NCI-H1105 treated with DMSO at 0.1 percent for 48 hours (cell line): Measurements from ENCODE around the gene USH2A.

Source experiments
- DNase-seq: peaks from one replicate; lab custom pipeline; 2025; lab: John Stamatoyannopoulos, UW

The USH2A gene

DNA sequence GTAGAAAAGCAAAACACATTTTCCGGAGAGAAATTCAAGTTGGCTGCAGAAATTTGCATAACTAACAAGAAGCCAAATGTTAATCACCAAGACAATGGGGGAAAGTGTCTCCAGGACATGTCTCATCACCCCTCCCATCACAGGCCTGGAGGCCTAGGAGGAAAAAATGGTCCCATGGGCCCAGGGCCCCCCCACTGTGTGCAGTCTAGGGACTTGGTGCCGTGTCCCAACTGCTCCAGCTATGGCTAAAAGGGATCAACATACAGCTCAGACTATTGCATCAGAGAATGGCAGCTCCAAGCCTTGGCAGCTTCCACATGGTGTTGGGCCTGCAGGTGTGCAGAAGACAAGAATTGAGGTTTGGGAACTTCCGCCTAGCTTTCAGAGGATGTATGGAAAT is 138.2 kb downstream of the USH2A start:
- no peak for DNase-seq

DNA sequence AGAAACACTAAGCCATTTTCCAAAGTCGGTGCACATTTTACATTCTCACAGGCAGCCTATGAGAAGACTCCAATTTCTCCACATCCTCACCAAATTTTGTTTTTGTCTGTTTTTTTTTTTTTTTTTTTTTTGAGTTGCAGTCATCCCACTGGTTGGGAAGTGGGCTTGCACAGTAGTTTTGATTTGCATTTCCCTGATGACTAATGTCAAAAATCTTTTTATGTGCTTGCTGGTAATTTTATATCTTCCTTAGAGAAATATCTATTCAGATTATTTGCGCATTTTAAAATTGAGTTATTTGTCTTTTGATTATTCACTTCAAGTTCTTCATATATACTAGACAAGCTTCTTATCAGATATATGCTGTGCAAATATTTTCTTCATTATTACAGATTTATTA is 141.5 kb downstream of the USH2A start:
- no peak for DNase-seq

DNA sequence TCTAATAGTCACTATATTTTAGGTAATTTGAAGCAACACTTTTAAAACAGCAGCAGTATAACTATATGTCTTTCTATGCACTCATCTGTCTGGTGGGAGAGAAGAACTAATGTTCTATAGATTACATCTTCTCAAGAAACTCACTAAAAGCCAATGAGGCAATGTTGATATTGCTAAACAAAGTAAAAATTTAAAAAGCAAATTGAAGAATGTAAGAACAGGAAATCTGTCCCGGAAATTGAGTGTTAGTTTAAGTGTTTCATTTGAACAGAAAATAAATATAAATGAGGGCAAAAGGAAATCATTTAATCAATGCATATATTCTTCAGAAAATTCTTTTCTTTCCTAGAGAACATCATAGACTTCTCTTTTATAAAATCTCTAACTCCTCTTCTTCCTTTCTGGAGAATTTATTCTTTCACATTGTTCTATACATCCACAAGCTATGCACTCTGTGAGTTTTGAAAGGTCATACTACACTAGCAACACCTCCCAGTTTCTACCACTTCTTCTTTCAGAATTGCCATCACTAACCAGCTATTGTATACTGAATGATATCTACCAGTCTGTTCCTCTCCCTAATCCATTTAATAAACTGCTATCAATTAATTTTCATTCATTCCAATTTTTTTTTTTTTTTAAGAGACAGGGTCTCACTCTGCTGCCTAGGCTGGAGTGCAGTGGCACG is 153.0 kb downstream of the USH2A start:
- no peak for DNase-seq

DNA sequence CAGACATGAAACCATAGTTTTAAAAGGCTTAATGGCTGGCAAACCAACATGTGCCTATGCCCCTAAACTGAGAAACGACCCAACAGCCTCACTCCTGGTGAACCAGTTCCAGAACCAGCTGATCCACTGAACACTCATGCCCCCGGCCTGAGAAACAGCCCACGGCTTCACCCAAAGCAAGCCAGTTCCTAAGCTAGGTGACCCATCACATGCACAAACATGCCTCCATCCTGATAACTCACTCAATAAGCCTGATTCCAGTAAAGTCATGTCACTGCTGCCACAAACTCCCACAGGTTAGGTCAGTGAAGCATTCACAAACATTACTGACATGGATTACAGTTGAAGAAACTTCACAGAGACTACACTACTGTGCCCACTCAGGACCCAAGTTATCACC is 161.6 kb downstream of the USH2A start:
- no peak for DNase-seq

DNA sequence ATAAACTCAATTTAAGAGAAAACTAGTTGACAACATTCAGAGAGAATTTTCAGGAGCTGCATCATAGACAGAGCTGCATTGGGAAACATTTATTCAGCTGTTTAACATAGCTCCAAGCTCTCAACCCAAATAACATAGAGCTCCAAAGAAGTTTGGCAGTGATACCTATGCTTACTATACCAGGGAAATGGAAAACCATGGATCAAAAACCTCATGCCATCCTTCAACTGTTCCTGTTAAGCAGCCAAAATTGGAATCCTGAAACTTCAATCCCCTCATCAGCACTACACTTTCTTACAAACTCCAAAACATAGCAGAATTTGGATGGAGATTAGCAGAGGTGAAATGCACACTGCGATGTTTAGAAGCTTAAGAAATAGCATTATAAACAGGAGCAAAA is 164.4 kb downstream of the USH2A start:
- no peak for DNase-seq

DNA sequence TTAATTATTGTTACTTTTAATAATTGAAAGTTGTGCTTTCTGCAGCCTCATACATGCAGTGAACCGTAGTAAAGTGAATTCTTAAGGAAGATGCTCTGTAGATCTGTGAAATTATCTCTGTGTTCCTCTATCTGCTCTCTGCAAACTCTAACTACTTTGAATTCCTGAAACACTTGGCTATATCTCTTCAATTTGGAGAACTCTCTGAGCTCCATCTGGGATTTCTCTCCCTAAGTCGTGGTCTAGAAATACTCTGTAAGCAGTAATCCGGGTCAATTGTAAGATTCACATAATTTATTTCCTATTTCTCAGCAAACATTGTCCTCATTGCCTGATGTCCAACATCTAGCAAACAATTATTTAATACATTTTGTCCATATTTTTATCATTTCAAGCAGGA is 164.9 kb downstream of the USH2A start:
- no peak for DNase-seq

DNA sequence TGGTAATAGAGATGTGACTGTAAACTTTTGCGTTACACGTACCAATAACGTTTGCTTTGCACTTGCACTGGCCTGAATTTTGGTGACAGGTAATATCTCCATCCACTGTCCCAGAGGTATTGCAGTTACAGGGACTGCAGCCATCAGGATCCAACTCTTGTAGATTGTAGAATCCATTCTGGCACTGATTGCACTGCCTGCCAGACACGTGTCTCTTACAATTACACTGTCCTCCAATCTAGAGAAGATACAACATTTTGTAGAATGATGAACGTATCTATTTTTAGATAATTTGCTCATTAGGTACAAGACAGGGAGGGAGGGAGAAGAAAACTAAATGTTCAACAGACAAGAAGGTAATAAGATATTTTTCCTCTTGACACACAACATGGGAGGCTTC is 172.4 kb downstream of the USH2A start:
- no peak for DNase-seq

DNA sequence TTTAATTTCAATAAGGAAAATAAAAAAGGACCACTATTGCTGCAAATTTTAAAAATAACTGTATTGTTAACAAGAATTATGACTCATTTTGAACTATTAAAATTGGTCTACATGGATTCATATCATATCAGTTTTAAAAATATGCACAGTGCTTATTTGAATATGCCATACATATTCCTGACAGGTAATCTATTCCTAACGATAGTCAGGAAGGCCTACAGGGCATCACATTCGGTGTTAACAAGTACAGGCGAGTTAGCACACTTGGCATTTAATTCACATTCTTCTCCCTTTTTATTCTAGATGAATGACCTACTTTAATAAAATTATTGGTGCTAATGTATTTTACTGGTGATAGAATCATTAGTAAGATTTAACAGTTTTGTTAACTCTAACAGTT is 174.6 kb downstream of the USH2A start:
- no peak for DNase-seq

DNA sequence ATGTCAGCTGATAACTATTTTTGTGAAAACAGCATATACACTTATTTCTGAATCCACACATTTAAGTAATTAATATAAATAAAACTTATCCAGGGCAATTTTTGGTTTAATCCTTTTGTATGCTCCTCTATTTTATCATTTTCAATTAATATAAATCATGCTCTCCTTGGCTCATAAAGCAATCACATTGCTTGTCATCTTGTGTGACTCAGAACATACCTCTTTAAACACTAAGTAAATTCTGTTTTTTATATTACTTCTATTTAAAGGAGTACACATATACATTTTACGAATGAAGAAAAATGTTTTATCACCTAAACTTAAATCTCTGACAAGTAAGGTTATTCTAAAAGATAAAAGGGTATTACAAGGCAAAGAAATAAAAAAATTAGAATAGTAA is 175.3 kb downstream of the USH2A start:
- DNase-seq: no peak

DNA sequence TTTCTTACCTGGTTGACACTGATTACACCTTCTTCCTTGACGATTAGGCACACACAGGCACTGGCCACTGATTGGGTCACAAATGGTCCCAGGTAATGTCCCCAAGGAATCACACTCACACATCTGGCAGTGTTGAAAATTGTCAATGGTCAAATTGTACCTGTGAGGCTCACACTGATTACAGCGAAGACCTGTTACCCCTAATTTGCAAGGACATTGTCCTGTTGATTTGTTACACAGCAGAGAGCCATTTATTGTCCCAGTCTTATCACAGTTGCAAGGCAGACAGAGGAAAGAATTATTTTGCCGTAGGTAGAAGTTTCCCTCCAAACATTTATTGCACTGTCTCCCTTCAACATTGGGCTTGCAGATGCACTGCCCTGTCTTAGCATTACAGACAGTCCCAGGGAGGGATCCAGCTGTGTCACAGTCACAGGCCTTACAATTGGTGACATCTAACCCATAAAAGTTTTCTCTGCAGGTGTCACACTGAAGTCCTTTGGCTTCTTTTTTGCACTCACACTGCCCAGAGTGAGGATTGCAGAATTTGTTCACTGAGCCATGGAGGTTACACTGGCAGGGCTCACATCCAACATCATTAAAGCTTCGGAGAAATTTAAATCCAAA is 176.6 kb downstream of the USH2A start:
- no peak for DNase-seq

DNA sequence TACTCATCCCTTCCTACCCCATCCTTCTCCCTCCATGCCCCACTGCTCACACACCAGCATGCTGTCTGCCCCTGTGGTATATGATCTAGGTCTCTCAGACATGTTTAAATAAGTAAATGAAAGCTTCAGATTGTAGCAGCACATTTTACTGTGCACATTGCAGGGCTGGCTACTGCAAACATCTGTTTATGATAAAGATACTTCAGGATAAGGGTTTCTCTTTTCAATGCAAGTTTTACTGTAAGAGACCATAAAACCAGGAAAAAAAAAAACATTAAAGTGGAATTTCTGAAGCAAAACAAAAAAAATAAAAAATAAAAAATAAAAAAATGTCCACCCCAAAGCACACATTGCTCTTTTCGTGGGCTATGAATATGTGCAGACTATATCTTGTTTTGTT is 184.4 kb downstream of the USH2A start:
- DNase-seq: no peak

DNA sequence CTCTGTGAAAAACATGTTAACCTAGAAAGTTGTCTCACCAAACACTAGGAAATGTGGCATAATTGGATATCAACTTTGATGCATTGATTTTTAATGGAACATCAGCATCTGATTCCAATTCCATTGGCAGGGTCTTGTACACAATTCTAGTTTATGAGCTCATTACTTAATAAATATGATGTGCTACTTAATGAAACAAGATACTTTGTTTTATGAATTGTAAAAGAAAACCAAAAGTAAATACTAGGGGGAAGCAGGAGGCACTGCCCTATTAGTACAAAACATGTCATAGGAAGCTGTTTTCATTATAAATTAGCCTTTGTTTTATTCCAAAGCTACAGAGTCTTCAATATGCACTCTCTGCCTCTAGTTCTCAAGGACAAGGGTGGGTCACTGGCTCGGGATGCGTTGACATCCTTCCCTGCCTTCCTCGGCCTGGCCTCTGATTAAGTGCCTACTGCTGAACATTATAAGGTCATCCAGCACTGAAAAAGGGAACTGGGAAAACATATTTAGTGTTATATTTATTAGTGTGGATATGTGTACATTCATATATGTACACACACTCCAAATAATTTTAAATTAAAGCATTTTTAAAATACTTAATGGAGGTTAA is 185.2 kb downstream of the USH2A start:
- no peak for DNase-seq

DNA sequence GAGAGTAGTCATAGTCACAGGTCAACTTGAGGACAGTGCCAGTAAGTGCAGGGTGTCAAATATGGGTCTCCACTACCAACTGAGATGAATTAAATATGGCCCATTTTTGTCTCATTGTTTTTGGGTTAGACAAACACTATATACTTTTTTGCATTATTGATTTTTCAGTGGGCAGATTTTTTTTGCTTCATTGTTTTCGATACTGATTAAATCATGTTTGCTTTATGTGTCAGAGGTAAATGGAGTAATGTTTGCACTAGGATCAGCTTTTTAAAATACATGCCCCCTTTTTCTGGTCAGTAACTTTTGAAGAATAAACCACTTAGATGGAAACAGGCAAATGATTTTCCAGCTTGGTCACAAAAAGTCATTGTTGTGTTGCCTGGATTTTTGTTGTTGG is 199.0 kb downstream of the USH2A start:
- DNase-seq: no peak

DNA sequence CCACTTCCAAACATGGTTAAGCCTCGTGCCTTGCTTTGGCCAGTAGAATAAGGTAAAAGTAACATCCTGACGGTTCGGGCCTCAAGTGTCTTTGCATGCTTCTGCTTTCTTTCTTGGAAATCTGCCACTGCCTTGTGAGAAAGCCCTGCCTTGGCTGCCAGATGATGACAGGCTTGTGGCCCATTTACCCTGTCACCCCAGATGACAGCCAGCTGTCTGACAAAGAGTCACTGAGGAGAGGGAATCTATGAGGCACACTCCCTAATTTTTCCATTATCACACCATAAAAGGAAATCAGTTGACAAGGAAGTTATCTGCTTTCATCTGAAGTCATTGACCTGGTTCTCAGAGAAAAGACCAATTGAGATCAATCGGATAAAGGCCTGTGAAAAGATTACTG is 199.8 kb downstream of the USH2A start:
- peak; percentile 11 for DNase-seq

DNA sequence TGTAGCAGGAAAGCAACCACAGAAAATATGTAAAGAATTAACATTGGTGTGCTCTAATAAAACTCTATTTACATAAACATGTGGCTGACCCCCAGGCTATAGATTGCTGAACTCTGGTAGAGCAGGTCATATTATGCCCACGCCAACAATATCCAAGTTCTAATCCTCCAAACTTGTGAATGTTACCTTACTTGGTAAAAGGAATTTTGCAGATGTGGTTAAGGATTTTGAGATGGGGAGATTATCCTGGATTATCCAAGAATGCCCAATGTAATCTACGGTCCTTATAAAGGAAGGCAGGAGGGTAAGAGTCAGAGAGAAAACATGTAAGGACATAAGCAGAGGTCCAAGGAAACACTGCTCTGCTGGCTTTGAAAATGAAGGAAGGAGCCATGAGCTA is 201.0 kb downstream of the USH2A start:
- DNase-seq: no peak

DNA sequence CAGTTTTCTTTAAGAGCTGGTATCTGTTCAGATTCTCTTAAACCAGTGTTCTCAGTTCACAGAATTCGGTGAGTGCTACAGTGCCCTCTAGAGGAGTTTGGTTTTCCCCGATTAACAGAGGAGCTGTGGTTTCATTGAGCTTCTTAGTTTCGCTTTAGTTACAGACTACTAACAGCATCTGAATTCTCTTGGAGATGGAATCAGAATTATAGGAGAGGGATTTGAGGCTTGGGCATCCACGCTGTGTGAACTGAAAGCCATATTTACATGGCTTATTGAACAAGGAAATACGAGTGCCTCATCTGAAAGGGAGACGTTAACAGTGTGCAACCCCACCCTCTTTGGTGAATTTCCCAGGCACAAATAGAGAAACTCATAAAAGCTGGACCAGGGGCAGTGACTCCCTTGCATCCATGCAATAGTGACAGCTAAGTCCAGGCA is 202.0 kb downstream of the USH2A start:
- peak; percentile 84 for DNase-seq

DNA sequence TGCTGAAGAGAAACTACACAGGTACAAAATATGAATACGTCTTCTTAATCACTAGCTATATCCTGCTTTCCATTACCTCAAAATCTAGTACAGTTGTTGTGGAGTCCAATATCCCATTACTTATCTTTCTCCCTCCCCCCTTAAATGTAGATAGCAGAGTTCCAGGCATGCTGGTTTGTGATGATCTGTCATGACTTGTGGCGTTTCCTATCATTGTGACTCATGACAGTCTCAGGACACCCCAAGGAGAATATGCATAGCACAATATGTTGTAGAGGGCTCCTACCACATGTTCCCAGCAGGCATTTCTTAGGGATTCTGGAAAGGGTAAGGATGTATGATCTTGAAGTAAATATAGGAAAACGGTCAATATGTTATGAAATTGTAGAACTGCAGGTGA is 206.9 kb downstream of the USH2A start:
- DNase-seq: no peak

DNA sequence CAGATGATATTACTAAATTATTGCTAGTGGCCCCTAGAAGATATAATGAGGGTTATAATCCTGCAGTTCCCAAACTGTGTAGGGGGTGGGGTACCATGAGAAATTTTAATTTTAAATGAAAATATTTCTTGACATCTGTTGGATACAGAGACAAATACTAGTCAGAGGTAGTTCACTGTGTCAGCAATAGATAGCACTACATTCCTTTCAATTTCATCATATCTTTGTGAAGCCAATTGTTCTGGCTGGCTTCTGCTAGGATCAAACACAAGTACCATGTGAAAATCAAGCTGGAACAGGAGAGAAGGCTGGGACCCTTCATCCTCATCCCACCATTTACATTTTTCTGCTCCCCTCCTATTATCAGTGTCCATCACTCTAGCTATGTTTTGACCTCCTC is 208.1 kb downstream of the USH2A start:
- DNase-seq: no peak

DNA sequence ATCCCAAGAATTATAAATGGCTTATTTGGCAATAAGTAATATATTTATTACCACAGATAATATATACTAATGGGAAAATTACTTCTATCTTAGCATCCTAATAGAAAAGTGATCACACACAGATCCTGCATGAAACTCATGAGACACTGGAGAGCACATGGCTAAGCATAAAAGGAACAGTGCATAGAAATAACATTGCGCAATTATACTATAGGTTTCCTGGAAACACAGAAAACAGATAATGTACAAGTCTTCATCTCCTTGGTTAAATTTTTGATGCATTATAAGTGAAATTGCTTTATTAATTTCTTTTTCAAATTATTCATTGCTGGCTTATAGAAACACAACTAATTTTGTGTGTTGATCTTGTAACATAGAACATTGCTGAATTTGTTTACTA is 210.4 kb downstream of the USH2A start:
- DNase-seq: no peak

DNA sequence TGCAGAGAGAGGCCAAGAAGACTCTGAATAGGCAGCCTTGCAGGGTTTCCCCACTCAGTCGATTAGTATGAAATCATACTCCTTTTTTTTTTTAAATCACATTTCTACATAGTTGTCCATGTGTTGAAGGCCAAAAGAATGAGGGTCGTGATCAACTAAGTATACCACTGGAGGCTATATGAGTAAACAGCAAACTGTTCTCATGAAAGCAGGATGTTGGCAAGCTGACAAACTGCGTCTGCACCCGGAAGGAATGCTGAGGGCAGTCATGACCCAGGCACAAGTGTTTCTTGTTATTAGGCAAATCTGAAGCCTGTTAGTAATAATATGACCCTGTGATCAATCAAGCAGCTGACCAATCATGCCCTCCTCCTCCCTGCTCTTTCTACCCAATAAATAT is 213.2 kb downstream of the USH2A start:
- DNase-seq: no peak

DNA sequence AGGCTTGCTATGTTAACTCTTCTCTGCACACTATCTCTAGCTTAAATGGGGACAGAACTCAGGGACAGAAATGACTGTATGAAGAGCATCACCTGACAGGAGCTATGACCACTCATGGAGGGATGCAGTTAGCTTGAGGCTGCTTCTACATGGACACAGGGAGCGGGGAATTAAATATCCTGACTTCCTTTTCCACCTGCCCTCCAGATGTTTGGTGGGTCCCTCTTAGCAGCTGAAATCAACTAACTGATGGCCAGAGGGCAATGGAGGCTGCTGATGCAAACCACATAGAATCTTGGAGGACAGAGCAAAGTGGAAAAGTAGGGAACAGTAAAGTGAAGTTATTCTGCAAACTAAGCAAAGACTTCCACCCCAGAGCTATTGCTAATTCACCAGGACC is 214.1 kb downstream of the USH2A start:
- no peak for DNase-seq

DNA sequence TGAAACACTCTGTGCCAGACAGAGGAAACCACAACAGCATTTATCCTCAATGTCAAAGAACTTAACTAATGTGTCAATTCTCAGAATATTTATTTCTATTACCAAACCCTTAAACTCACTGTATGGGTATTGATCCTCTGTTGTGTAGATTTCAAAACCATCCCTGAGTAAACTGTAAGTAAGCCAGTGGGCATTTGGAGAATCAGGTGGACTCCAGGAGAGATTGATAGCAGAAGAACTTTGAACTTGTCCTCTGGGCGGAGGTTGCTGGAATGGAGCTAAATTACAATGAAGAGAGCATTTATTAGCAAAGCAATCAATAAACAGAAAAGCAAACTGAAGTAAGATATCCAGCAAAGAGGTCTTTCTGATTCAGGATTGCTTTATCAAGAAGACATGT is 216.1 kb downstream of the USH2A start:
- DNase-seq: no peak

DNA sequence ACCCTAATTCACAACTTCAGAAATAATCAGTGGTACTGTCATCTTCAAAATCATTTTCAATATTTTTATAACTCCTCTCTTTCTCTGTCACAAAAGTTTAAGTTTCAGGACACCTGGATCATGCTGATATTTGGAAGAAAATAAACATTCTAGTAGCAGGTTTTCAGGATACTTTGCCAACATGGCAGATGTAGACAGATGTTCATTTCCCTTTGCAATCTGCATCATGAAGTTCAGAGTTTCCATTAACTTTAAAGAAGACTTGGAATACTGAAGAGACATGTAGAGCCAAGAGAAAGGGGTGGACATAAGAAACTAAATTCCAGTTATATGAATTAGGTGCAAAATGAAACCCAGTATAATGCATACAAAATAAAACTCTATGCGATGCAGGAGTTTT is 218.1 kb downstream of the USH2A start:
- no peak for DNase-seq

DNA sequence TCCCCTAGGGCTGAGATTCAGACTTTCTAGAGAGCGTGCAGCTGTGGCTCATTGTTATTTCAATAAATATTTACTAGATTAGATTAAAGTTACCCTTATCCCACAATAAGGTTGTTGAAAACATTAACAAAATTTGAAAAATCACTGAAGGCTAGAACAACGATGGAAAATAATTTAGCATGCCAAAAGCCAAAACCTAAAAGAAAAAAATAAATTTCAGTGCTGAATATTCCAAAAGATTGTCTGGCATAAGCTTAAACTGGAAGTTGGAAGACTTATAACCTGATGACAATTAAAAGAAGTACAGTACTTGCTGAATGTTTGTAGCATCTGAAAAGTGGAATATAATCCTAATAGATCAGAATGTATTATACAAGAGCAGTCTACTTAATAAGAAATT is 221.3 kb downstream of the USH2A start:
- no peak for DNase-seq
